PC-3 (cell line): ENCODE measurements around the gene CLSTN3. TPM values are rescaled to one million over a fixed set of nuclear protein-coding genes. Genes with fewer than 3 reads are reported as not detected.

Experiments
- ATAC-seq: fragments of 200-7000 bp; cut with Tn5 transposase; 2 replicates; pipeline ENCODE4 v1.9.1; 2020; ENCODE audit warnings: mild to moderate bottlenecking, moderate library complexity
- BruUV-seq: library from RNA; stranded (reverse); fragments of 400-500 nt; replicated peaks from 2 replicates; lab custom pipeline; 2021; lab: Mats Ljungman, UMichigan
- CTCF ChIA-PET: fragments of 300-600 bp; sonication (Branson Sonifier 250); formaldehyde crosslinking; loops from one replicate; lab custom pipeline; 2022; ENCODE audit warnings: antibody characterized with exemption; lab: Charles Lee
- POLR2A ChIA-PET: fragments of 300-600 bp; sonication (Branson Sonifier 250); formaldehyde crosslinking; loops from one replicate; lab custom pipeline; 2022; ENCODE audit warnings: antibody characterized with exemption; ENCODE audit not compliant: unreplicated experiment; lab: Charles Lee
- DNase-seq: peaks from one replicate; pipeline ENCODE4 v3.0.0-alpha.2; 2015
- H2AFZ ChIP-seq: fragments of 300-600 bp; sonication (generic); 2 replicates; pipeline ENCODE4 v1.6.0; 2016; ENCODE audit warnings: antibody characterized with exemption, low read length
- H3F3A ChIP-seq: fragments of 300-600 bp; sonication (generic); one replicate; pipeline ENCODE4 v1.6.0; 2017; ENCODE audit warnings: antibody characterized with exemption, low read length, control low read depth, mild to moderate bottlenecking; ENCODE audit not compliant: unreplicated experiment
- H3K27ac ChIP-seq: fragments of 300-600 bp; sonication (generic); 2 replicates; pipeline ENCODE4 v1.5.1; 2016; ENCODE audit warnings: mild to moderate bottlenecking, low read length
- H3K27me3 ChIP-seq: fragments of 300-600 bp; sonication (generic); 2 replicates; pipeline ENCODE4 v1.6.1; 2016; ENCODE audit warnings: low read length, mixed read lengths
- H3K36me3 ChIP-seq: fragments of 300-600 bp; sonication (generic); 2 replicates; pipeline ENCODE4 v1.6.1; 2016; ENCODE audit warnings: low read depth, mixed run types, low read length, mixed read lengths
- H3K4me1 ChIP-seq: fragments of 300-600 bp; sonication (generic); 2 replicates; pipeline ENCODE4 v1.5.1; 2016; ENCODE audit warnings: low read length; ENCODE audit not compliant: insufficient read depth
- H3K4me2 ChIP-seq: fragments of 300-600 bp; sonication (generic); 2 replicates; pipeline ENCODE4 v1.6.0; 2016; ENCODE audit warnings: low read length
- H3K4me3 ChIP-seq: fragments of 300-600 bp; sonication (generic); 2 replicates; pipeline ENCODE4 v1.5.1; 2016; ENCODE audit warnings: mild to moderate bottlenecking, low read length, mixed read lengths
- H3K79me2 ChIP-seq: fragments of 300-600 bp; sonication (generic); 2 replicates; pipeline ENCODE4 v1.6.1; 2017; ENCODE audit warnings: low read length, mixed read lengths
- H3K9ac ChIP-seq: fragments of 300-600 bp; sonication (generic); 2 replicates; pipeline ENCODE4 v1.6.0; 2016; ENCODE audit warnings: mild to moderate bottlenecking, low read length
- H3K9me2 ChIP-seq: fragments of 300-600 bp; sonication (generic); replicated peaks from 2 replicates; pipeline ENCODE4 v1.6.1; 2016; ENCODE audit warnings: mixed run types, low read length, mixed read lengths
- H3K9me3 ChIP-seq: fragments of 300-600 bp; sonication (generic); 2 replicates; pipeline ENCODE4 v1.6.1; 2016; ENCODE audit warnings: low read length, mixed read lengths
- H4K20me1 ChIP-seq: fragments of 300-600 bp; sonication (generic); 2 replicates; pipeline ENCODE4 v1.6.1; 2016; ENCODE audit warnings: low read length, mixed read lengths
- EZH2 ChIP-seq: fragments of 300-600 bp; sonication (generic); IDR thresholded peaks from one replicate; pipeline ENCODE4 v1.6.1; 2017; ENCODE audit warnings: antibody characterized with exemption, mild to moderate bottlenecking, low read length; ENCODE audit not compliant: unreplicated experiment
- EZH2phosphoT487 ChIP-seq: fragments of 300-600 bp; sonication (generic); IDR thresholded peaks from 2 replicates; pipeline ENCODE4 v1.6.1; 2018; ENCODE audit warnings: mild to moderate bottlenecking, antibody characterized with exemption, low read length, borderline replicate concordance
- intact Hi-C: fragments of 100-400 bp; cut with micrococcal nuclease; formaldehyde crosslinking; loops from 2 replicates; pipeline ENCODE4 v1.9.0; 2023
- total RNA-seq: library from RNA; depleted of rRNA; stranded (reverse); fragments of >200 nt; gene quantifications from 2 replicates; pipeline ENCODE4 v1.2.3, GENCODE V29; 2014
- TF ChIP-seq, protein P1 (sequence below): fragments of 300-600 bp; sonication (generic); conservative IDR thresholded peaks from 2 replicates; pipeline ENCODE4 v1.5.1; 2017; ENCODE audit warnings: antibody characterized with exemption, low read depth, mild to moderate bottlenecking, low read length

CLSTN3 gene
- total RNA-seq, 1 experiment from 2014 or later, result 10.9 TPM

DNA sequence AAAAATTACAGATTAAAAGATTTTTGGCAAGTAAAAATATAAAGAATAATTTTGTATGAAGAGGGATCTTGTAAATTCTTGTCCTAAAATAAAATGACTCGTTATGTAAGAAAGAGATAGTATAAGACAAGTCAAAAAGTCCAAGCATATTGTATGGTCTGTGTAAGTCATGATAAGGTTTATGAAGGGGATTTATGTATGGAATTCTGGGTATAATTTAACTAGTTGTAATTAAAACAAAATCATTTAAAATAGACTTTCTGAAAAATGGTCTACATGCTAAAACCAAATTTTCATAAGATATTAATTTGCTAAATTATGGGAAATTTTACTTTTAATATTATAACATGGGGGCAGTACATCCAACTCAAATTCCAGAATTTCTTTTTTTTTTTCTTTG, 41.7 kb downstream of the CLSTN3 start:
- no peaks in the 10 kb centered on the region; the same call in 1 of the 2 replicates for H3K36me3 ChIP-seq
- no peak overlapping the region for H2AFZ ChIP-seq
- no peaks in the 10 kb centered on the region for H4K20me1 ChIP-seq
- H3K9me3 ChIP-seq, result peaks cover 25% of the 10 kb centered on the region
- H3K4me2 ChIP-seq, result no peak overlapping the region
- no peaks in the 10 kb centered on the region for H3K27me3 ChIP-seq
- H3K9me2 ChIP-seq, result no peaks in the 10 kb centered on the region
- no TSS peak for BruUV-seq
- ATAC-seq, result no peak
- no peak for TF ChIP-seq EZH2phosphoT487
- no peak for TF ChIP-seq EZH2
- TF ChIP-seq, protein P1, sequence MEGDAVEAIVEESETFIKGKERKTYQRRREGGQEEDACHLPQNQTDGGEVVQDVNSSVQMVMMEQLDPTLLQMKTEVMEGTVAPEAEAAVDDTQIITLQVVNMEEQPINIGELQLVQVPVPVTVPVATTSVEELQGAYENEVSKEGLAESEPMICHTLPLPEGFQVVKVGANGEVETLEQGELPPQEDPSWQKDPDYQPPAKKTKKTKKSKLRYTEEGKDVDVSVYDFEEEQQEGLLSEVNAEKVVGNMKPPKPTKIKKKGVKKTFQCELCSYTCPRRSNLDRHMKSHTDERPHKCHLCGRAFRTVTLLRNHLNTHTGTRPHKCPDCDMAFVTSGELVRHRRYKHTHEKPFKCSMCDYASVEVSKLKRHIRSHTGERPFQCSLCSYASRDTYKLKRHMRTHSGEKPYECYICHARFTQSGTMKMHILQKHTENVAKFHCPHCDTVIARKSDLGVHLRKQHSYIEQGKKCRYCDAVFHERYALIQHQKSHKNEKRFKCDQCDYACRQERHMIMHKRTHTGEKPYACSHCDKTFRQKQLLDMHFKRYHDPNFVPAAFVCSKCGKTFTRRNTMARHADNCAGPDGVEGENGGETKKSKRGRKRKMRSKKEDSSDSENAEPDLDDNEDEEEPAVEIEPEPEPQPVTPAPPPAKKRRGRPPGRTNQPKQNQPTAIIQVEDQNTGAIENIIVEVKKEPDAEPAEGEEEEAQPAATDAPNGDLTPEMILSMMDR, result no peak
- POLR2A ChIA-PET, result no interaction called here
- H3K27ac ChIP-seq, result no peak overlapping the region
- DNase-seq, result no peak
- H3K4me3 ChIP-seq, result no peak overlapping the region
- H3K4me1 ChIP-seq, result no peaks in the 10 kb centered on the region
- CTCF ChIA-PET, result no interaction called here
- no peak overlapping the region for H3K9ac ChIP-seq
- H3F3A ChIP-seq, result no peaks in the 10 kb centered on the region
- intact Hi-C loops, result no loop called here
- no peaks in the 10 kb centered on the region for H3K79me2 ChIP-seq

DNA sequence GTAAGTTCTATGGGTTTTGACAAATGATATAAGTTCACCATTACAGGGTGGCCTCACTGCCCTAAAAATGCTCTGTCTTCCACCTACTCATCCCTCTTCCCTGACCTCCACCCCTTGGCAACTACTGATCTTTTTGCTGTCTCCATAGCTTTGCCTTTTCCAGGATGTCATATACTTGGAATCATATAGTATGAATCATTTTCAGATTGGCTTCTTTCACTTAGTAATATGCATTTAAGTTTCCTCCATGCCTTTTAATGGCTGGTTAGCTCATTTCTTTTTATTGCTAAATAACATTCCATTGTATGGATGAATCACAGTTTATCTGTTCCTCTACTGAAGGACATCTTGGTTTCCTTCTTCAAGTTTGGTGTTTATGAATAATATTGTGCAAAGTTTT, 45.3 kb downstream of the CLSTN3 start:
- H3K4me1 ChIP-seq, result no peaks in the 10 kb centered on the region
- H3K9ac ChIP-seq, result no peak overlapping the region
- BruUV-seq, result no TSS peak
- ATAC-seq (no peak), DNase-seq (peak; percentile 17)
- no peaks in the 10 kb centered on the region for H3K9me2 ChIP-seq
- H3K79me2 ChIP-seq, result no peaks in the 10 kb centered on the region
- CTCF ChIA-PET, result no interaction called here
- H3K4me3 ChIP-seq, result no peak overlapping the region
- no peak overlapping the region for H3K4me2 ChIP-seq
- H2AFZ ChIP-seq, result no peak overlapping the region
- POLR2A ChIA-PET, result no interaction called here
- intact Hi-C loops, result no loop called here
- TF ChIP-seq EZH2 (no peak), EZH2phosphoT487 (no peak)
- TF ChIP-seq, protein P1, result no peak
- H3K9me3 ChIP-seq, result peaks cover 13% of the 10 kb centered on the region; the same call in 1 of the 2 replicates
- no peaks in the 10 kb centered on the region for H4K20me1 ChIP-seq
- no peaks in the 10 kb centered on the region for H3K27me3 ChIP-seq
- no peak overlapping the region for H3K27ac ChIP-seq
- no peaks in the 10 kb centered on the region for H3F3A ChIP-seq
- no peaks in the 10 kb centered on the region for H3K36me3 ChIP-seq

DNA sequence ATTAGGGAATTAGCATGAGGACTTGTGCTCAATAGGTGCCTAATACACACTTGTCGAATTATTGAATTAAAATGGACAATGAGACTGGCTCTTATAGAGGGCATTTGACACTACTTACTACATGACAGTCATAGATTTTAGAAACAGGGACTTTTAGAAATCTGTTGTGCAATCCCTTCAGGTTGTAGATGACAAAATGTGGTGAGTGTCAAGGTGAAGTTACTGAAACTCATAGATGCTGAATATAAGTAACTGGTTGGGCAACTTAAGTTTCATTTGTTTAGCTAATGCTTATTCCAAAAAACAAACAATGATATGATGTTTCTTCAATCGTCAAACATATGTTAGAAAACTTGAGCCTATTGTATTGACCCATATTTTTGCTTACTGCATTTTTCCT, 46.4 kb downstream of the CLSTN3 start:
- DNase-seq (no peak), ATAC-seq (no peak)
- H3F3A ChIP-seq, result no peaks in the 10 kb centered on the region
- intact Hi-C loops, result no loop called here
- H3K4me1 ChIP-seq, result no peaks in the 10 kb centered on the region
- H3K27me3 ChIP-seq, result no peaks in the 10 kb centered on the region
- H3K79me2 ChIP-seq, result no peaks in the 10 kb centered on the region
- no peak overlapping the region for H3K9ac ChIP-seq
- no peak overlapping the region for H3K4me3 ChIP-seq
- H2AFZ ChIP-seq, result no peak overlapping the region
- H3K9me3 ChIP-seq, result peaks cover 13% of the 10 kb centered on the region; the same call in 1 of the 2 replicates
- no peak overlapping the region for H3K4me2 ChIP-seq
- no TSS peak for BruUV-seq
- no peak overlapping the region for H3K27ac ChIP-seq
- no peaks in the 10 kb centered on the region for H3K9me2 ChIP-seq
- no peaks in the 10 kb centered on the region for H3K36me3 ChIP-seq
- H4K20me1 ChIP-seq, result no peaks in the 10 kb centered on the region
- TF ChIP-seq, protein P1, result no peak
- TF ChIP-seq EZH2phosphoT487 (no peak), EZH2 (no peak)
- POLR2A ChIA-PET, result no interaction called here
- CTCF ChIA-PET, result no interaction called here
